ENCODE measurements around the gene CPTP. TPM values are rescaled to one million over a fixed set of nuclear protein-coding genes. Genes with fewer than 3 reads are reported as not detected.

Gene CPTP
- total RNA-seq, 1 experiment from 2014 or later = 141 TPM

DNA sequence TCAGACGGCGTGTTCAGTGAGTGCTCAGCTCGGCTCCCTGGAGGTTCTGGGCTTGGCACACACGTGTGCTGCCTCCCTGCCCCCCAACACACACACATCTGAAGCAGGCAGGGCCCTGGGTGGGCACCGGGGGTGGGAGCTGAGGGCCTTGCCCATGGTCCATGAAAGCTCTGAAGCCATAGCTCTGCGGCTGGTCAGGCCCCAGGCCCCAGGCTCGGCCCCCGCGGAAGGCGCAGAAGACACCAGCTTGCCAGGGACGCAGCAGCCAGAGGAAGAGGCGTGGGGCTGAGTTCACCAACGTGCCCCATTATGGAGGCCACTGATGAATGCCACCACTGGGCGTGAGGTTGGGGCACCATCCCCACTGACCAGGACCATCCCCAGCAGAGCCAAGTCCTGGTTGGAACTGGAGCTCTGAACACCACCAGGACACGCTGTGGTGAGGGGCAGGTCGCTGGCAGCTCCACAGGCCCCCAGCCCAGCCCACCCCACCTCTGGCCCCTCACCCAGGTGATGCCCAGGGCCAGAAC is 46.2 kb downstream of the CPTP start:
- Histone ChIP-seq H3K4me1 (ENCODE audit: insufficient read depth, low read length) (peaks cover 16% of the 10 kb centered on the region), H3K79me2 (ENCODE audit: low read length) (peaks cover 35% of the 10 kb centered on the region), H3K9me2 (replicated peaks; ENCODE audit: low read length) (no peaks in the 10 kb centered on the region), H3K4me3 (ENCODE audit: low read length) (no peak overlapping the region), H3F3A (ENCODE audit: low read length, unreplicated experiment) (no peaks in the 10 kb centered on the region), H3K9ac (ENCODE audit: low read length) (no peak overlapping the region), H3K4me2 (ENCODE audit: low read length) (no peak overlapping the region), H4K20me1 (ENCODE audit: low read length) (no peaks in the 10 kb centered on the region), H3K27me3 (ENCODE audit: low read length) (no peaks in the 10 kb centered on the region), H2AFZ (ENCODE audit: low read length) (no peak overlapping the region), H3K27ac (ENCODE audit: low read length) (no peak overlapping the region), H3K36me3 (ENCODE audit: low read depth, low read length) (peaks cover 10% of the 10 kb centered on the region; the same call in 1 of the 2 replicates), H3K9me3 (ENCODE audit: low read length) (peaks cover 15% of the 10 kb centered on the region; the same call in 1 of the 2 replicates)
- ATAC-seq (no peak), DNase-seq (no peak)
- TF ChIP-seq EZH2 (IDR thresholded peaks at IDR 0.05; ENCODE audit: low read length, unreplicated experiment) (no peak), CTCF (conservative IDR thresholded peaks at IDR 0.05; ENCODE audit: low read depth, low read length) (no peak), EZH2phosphoT487 (IDR thresholded peaks at IDR 0.05; ENCODE audit: borderline replicate concordance, low read length) (no peak)
- CTCF ChIA-PET = no interaction called here
- BruUV-seq (replicated peaks) = no TSS peak
- intact Hi-C loops (cut with micrococcal nuclease) = no loop called here
- POLR2A ChIA-PET (ENCODE audit: unreplicated experiment) = no interaction called here

DNA sequence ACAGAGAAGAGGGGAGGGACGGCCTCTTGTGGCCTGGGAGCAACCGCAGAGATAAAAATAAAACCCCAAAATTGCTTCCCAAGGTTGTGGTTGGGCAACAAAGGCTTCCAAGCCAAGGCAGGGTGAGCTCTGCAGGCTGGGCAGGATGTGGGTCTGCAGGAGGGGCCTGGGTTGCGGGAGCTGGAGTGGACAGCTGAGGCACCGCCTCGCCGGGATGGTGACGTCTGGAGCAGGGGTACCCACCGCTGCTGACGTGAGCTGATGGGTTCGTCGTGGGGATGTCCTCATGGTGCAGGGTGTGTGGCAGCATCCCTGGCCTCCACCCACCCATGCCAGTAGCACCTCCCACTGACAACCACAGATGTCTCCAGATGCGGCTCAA is 46.8 kb downstream of the CPTP start:
- intact Hi-C loops (cut with micrococcal nuclease) = no loop called here
- H3K9me3 ChIP-seq (ENCODE audit: low read length) = peaks cover 10% of the 10 kb centered on the region; the same call in 1 of the 2 replicates
- H3K36me3 ChIP-seq (ENCODE audit: low read depth, low read length) = peaks cover 10% of the 10 kb centered on the region; the same call in 1 of the 2 replicates
- no peaks in the 10 kb centered on the region for H4K20me1 ChIP-seq (ENCODE audit: low read length)
- no peak for ATAC-seq
- peaks cover 5% of the 10 kb centered on the region for H3F3A ChIP-seq (ENCODE audit: low read length, unreplicated experiment)
- DNase-seq = no peak
- CTCF ChIA-PET = no interaction called here
- H3K9me2 ChIP-seq (replicated peaks; ENCODE audit: low read length) = no peaks in the 10 kb centered on the region
- POLR2A ChIA-PET (ENCODE audit: unreplicated experiment) = no interaction called here
- BruUV-seq (replicated peaks) = no TSS peak
- no peaks in the 10 kb centered on the region for H3K27me3 ChIP-seq (ENCODE audit: low read length)
- H3K4me3 ChIP-seq (ENCODE audit: low read length) = no peak overlapping the region
- TF ChIP-seq EZH2 (IDR thresholded peaks at IDR 0.05; ENCODE audit: low read length, unreplicated experiment) (no peak), EZH2phosphoT487 (IDR thresholded peaks at IDR 0.05; ENCODE audit: borderline replicate concordance, low read length) (no peak), CTCF (conservative IDR thresholded peaks at IDR 0.05; ENCODE audit: low read depth, low read length) (no peak)
- H3K9ac ChIP-seq (ENCODE audit: low read length) = no peak overlapping the region
- H2AFZ ChIP-seq (ENCODE audit: low read length) = no peak overlapping the region
- H3K4me2 ChIP-seq (ENCODE audit: low read length) = no peak overlapping the region
- peaks cover 35% of the 10 kb centered on the region for H3K79me2 ChIP-seq (ENCODE audit: low read length)
- peaks cover 20% of the 10 kb centered on the region for H3K4me1 ChIP-seq (ENCODE audit: insufficient read depth, low read length)
- no peak overlapping the region for H3K27ac ChIP-seq (ENCODE audit: low read length)

All from PC-3 (cell line).